Embryonic facial prominence (tissue), 1 donor: Measurements from ENCODE around the gene GORAB.

Source experiments
- DNase-seq: peaks from one replicate; pipeline ENCODE4 v3.0.0-alpha.2; 2016; ENCODE audit errors: extremely low spot score

Gene GORAB

GRCh38 chr1:170590921-170591705 is 59.1 kb downstream of the GORAB start:
- DNase-seq, result no peak

- no peak for DNase-seq
These were observed 60.7 kb downstream of the GORAB start for GRCh38 chr1:170592591-170593111.

- DNase-seq, result no peak
These were observed 61.4 kb downstream of the GORAB start for GRCh38 chr1:170593173-170594011.

- no peak for DNase-seq
These were observed 62.2 kb downstream of the GORAB start for GRCh38 chr1:170594066-170594626.

GRCh38 chr1:170596701-170597100 is 64.7 kb downstream of the GORAB start:
- DNase-seq, result no peak

- DNase-seq, result no peak
These were observed 66.7 kb downstream of the GORAB start for GRCh38 chr1:170598618-170599017.

- no peak for DNase-seq
These were observed 67.1 kb downstream of the GORAB start for GRCh38 chr1:170599033-170599432.

- DNase-seq, result no peak
These were observed 69.9 kb downstream of the GORAB start for GRCh38 chr1:170601866-170602265.
